Central memory CD8-positive, alpha-beta T cell (primary cell): ENCODE measurements around the gene SCFD1.
"Not testable (repeated sequence)": the region's sequence is repeated elsewhere in the genome, so short reads cannot be mapped to it uniquely, and the experiment has no call there.

Experiments used
- ATAC-seq: fragments of 150-1000 bp; cut with Tn5 transposase; replicated peaks from 2 replicates; pipeline ENCODE4 v1.10.0; 2022; ENCODE audit warnings: mild to moderate bottlenecking, moderate FRiP score, moderate number of reproducible peaks; ENCODE audit not compliant: poor library complexity, severe bottlenecking; ENCODE audit errors: extremely low read depth
- DNase-seq, 2 donors: peaks; one replicate each; pipeline ENCODE4 v3.0.0; 2021; ENCODE audit warnings: low spot score in 2 of 2
- H3K27ac Mint-ChIP-seq: one replicate; pipeline ENCODE4 v1.8.0; 2022; ENCODE audit warnings: low read depth, mild to moderate bottlenecking, moderate library complexity, mixed read lengths
- H3K27me3 Mint-ChIP-seq: one replicate; pipeline ENCODE4 v1.8.0; 2022; ENCODE audit warnings: mixed read lengths
- H3K36me3 Mint-ChIP-seq: one replicate; pipeline ENCODE4 v1.8.0; 2022; ENCODE audit warnings: mild to moderate bottlenecking, moderate library complexity, mixed read lengths; ENCODE audit not compliant: insufficient read depth
- H3K4me1 Mint-ChIP-seq: one replicate; pipeline ENCODE4 v1.8.0; 2022; ENCODE audit warnings: mixed read lengths
- H3K4me3 Mint-ChIP-seq: one replicate; pipeline ENCODE4 v1.8.0; 2022; ENCODE audit warnings: mild to moderate bottlenecking, moderate library complexity, mixed read lengths
- H3K9me3 Mint-ChIP-seq: one replicate; pipeline ENCODE4 v1.8.0; 2022; ENCODE audit warnings: mixed read lengths

The SCFD1 gene

GRCh38 chr14:30588873-30589272, 33.2 kb upstream of the SCFD1 start:
- peaks cover 20% of the 10 kb centered on the region for H3K4me1 Mint-ChIP-seq
- H3K9me3 Mint-ChIP-seq, result no peaks in the 10 kb centered on the region
- no peaks in the 10 kb centered on the region for H3K27me3 Mint-ChIP-seq
- no peak for ATAC-seq
- peaks cover 23% of the 10 kb centered on the region for H3K36me3 Mint-ChIP-seq
- H3K4me3 Mint-ChIP-seq, result no peak overlapping the region
- no peak for DNase-seq
- H3K27ac Mint-ChIP-seq, result peak overlapping the region; percentile 17

DNA sequence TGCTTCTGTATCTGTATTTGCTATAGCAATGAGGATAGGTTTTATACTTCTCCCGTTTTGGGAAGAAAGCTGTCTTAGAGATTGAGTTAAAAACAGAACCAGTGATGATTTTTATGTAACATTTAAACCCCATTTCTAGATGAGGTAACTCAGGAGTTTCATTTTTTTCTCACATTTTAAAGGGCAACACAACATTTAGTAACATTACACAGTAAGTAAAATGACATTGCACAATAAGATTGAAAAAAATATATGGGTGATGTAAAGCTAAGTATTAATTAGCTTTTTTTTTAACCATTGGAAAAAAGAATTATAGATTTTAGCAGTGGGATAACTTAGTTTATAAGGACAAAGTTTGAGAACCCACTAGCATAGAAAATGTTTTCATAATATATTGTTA, 25.2 kb upstream of the SCFD1 start:
- Mint-ChIP-seq H3K9me3 (no peaks in the 10 kb centered on the region), H3K4me3 (no peak overlapping the region), H3K36me3 (peaks cover 23% of the 10 kb centered on the region), H3K4me1 (no peaks in the 10 kb centered on the region), H3K27ac (no peak overlapping the region), H3K27me3 (no peaks in the 10 kb centered on the region)
- DNase-seq (no peak), ATAC-seq (no peak)

- ATAC-seq (no peak), DNase-seq (no peak)
- no peak overlapping the region for H3K27ac Mint-ChIP-seq
- no peaks in the 10 kb centered on the region for H3K27me3 Mint-ChIP-seq
- H3K4me3 Mint-ChIP-seq, result no peak overlapping the region
- H3K9me3 Mint-ChIP-seq, result no peaks in the 10 kb centered on the region
- peaks cover 23% of the 10 kb centered on the region for H3K36me3 Mint-ChIP-seq
- no peaks in the 10 kb centered on the region for H3K4me1 Mint-ChIP-seq
These were observed 24.6 kb upstream of the SCFD1 start for GRCh38 chr14:30597504-30597903.

GRCh38 chr14:30600922-30601918, 20.9 kb upstream of the SCFD1 start:
- no peak overlapping the region for H3K4me3 Mint-ChIP-seq
- no peak overlapping the region for H3K27ac Mint-ChIP-seq
- no peaks in the 10 kb centered on the region for H3K4me1 Mint-ChIP-seq
- ATAC-seq, result no peak
- no peak for DNase-seq
- H3K27me3 Mint-ChIP-seq, result no peaks in the 10 kb centered on the region
- peaks cover 26% of the 10 kb centered on the region for H3K36me3 Mint-ChIP-seq
- H3K9me3 Mint-ChIP-seq, result no peaks in the 10 kb centered on the region

DNA sequence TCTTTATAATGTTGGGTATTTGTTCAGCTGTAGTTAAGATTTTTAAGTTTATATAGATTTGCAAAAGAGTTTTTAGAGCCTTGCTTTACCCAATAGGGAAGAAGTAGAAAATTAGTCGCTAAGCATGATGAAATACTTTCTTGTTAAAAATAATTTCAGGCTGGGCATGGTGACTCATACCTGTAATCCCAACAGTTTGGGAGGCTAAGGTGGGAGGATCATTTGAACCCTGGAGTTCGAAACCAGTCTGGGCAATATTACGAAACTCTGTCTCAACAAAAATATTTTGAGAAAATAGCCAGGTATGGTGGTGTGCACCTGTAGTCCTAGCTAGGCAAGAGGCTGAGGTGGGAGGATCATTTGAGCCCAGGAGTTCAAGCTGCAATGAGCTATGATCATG, 18.7 kb upstream of the SCFD1 start:
- ATAC-seq (no peak), DNase-seq (no peak)
- no peak overlapping the region for H3K4me3 Mint-ChIP-seq
- peaks cover 24% of the 10 kb centered on the region for H3K36me3 Mint-ChIP-seq
- H3K9me3 Mint-ChIP-seq, result no peaks in the 10 kb centered on the region
- no peak overlapping the region for H3K27ac Mint-ChIP-seq
- H3K27me3 Mint-ChIP-seq, result no peaks in the 10 kb centered on the region
- no peaks in the 10 kb centered on the region for H3K4me1 Mint-ChIP-seq

- H3K9me3 Mint-ChIP-seq, H3K27ac Mint-ChIP-seq, H3K4me3 Mint-ChIP-seq, H3K4me1 Mint-ChIP-seq, H3K27me3 Mint-ChIP-seq, ATAC-seq, DNase-seq: not testable (repeated sequence)
- H3K36me3 Mint-ChIP-seq, result peaks cover 19% of the 10 kb centered on the region
These were observed 17.4 kb upstream of the SCFD1 start for GRCh38 chr14:30604696-30605095.

DNA sequence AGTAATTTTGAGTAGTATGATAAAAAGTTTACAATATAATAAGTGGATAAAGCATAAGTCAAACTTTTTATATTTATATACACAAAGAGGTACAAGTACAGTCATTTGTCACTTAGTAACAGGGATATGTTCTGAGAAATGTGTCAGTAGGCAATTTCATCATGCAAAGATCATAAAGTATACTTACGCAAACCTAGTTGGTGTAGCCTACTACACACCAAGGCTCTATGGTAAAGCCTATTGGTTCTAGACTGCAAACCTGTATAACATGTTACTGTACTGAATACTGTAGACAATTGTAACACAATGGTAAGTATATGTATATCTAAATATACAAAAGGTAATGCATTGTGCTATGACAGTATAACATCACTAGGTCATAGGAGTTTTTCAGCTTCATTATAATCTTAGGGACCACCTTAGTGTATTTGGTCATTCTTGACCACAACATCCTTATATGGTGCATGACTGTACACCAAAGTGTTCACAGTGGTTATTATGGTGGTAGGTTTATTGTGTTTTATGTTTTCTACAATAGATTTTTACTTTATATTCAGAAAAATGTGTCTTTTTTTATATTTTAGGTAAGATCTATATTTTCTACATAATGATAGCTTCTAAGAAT, 14.9 kb upstream of the SCFD1 start:
- DNase-seq (no peak), ATAC-seq (no peak)
- Mint-ChIP-seq H3K4me3 (no peak overlapping the region), H3K9me3 (no peaks in the 10 kb centered on the region), H3K27ac (no peak overlapping the region), H3K36me3 (peaks cover 9% of the 10 kb centered on the region), H3K4me1 (no peaks in the 10 kb centered on the region), H3K27me3 (no peaks in the 10 kb centered on the region)

GRCh38 chr14:30608533-30609006, 13.5 kb upstream of the SCFD1 start:
- H3K36me3 Mint-ChIP-seq, result peaks cover 5% of the 10 kb centered on the region
- DNase-seq (no peak), ATAC-seq (no peak)
- no peak overlapping the region for H3K4me3 Mint-ChIP-seq
- H3K9me3 Mint-ChIP-seq, result no peaks in the 10 kb centered on the region
- H3K27ac Mint-ChIP-seq, result no peak overlapping the region
- no peaks in the 10 kb centered on the region for H3K27me3 Mint-ChIP-seq
- H3K4me1 Mint-ChIP-seq, result no peaks in the 10 kb centered on the region

DNA sequence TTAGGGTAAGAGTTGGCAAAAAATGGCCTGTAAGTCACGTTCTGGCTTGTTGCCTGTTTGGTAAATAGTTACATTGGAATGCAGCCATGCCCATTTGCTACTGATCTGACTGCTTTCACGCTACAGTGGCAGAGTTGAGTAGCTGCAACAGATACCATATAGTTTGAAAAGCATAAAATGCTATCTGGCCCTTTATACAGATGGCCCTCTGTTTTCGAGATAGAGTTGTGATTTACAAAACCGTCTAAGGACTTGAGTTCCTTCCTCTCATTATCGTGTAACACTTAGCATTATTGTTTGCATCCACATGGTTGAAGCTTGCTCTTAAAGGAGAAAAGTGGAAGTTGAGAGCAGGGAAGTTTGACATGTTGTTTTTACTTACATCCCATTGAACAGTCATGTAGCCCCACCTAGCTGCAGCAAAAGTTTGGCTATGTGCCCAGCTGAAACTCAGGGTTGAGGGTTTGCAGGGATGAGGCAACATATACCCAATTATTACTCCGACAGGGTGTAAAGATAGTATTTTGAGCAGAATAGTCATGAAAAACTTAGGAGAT, 11.3 kb upstream of the SCFD1 start:
- Mint-ChIP-seq H3K27ac (no peak overlapping the region), H3K27me3 (no peaks in the 10 kb centered on the region), H3K36me3 (peaks cover 7% of the 10 kb centered on the region), H3K4me1 (no peaks in the 10 kb centered on the region), H3K9me3 (no peaks in the 10 kb centered on the region), H3K4me3 (no peak overlapping the region)
- ATAC-seq (no peak), DNase-seq (no peak)

- ATAC-seq (no peak), DNase-seq (no peak)
- Mint-ChIP-seq H3K4me3 (no peak overlapping the region), H3K27ac (no peak overlapping the region), H3K27me3 (no peaks in the 10 kb centered on the region), H3K4me1 (no peaks in the 10 kb centered on the region), H3K9me3 (no peaks in the 10 kb centered on the region), H3K36me3 (peaks cover 14% of the 10 kb centered on the region)
These were observed 8.0 kb upstream of the SCFD1 start for GRCh38 chr14:30614155-30614554.

DNA sequence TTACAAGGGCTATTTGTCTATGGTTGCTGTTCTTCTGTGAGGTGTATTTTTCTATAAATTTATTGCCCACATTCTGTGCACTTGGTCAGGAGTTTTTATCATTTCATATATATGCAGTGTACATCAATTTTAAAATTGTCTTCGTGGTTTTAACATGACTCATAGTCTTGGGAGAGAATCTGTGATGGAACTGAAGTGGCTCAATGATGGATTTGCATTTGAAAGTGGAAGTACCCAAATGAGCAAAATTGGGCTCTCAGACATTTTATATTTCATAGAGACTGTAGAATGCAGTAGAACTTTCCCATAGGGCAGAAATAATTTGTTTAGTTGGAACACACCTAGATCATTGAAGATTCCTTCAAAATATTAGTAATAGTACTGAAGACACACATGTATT, 1.9 kb upstream of the SCFD1 start:
- no peaks in the 10 kb centered on the region for H3K27me3 Mint-ChIP-seq
- H3K9me3 Mint-ChIP-seq, result no peaks in the 10 kb centered on the region
- H3K4me3 Mint-ChIP-seq, result peak overlapping the region; percentile 41
- DNase-seq (no peak), ATAC-seq (no peak)
- no peak overlapping the region for H3K27ac Mint-ChIP-seq
- peaks cover 14% of the 10 kb centered on the region for H3K4me1 Mint-ChIP-seq
- peaks cover 17% of the 10 kb centered on the region for H3K36me3 Mint-ChIP-seq

DNA sequence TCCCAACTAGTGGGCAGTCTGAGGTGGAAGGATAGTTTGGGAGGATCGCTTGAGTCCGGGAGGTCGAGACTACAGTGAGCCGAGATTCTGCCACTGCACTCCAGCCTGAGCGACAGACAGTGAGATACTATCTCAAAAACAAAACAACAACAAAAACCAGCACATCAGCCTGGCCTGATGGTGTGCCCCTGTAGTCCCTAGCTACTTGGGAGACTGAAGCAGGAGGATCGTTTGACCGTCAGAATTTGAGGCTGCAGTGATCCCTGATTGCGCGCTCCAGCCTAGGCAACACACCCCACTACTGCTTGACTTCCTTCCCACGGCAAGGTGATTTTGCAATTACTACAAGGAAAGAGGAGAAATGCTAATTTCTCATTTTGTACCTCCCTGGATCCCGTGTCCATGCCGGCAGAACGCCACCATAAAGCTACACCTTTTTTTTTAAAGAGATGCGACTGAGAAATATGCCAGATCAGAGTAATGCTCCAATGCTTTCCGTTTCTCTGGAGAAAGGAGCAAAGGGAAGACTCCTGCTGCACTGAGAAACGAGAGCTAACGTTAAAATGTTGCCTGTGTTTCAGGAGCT, 672 bp upstream of the SCFD1 start:
- Mint-ChIP-seq H3K27ac (peak overlapping the region; percentile 97), H3K27me3 (no peaks in the 10 kb centered on the region), H3K9me3 (no peaks in the 10 kb centered on the region), H3K4me1 (peaks cover 18% of the 10 kb centered on the region), H3K36me3 (peaks cover 10% of the 10 kb centered on the region), H3K4me3 (peak overlapping the region; percentile 93)
- ATAC-seq (peak; percentile 18), DNase-seq (no peak)
